HepG2 (cell line): ENCODE data around the gene CYB5B. TPM values are rescaled to one million over a fixed set of nuclear protein-coding genes. Genes with fewer than 3 reads are reported as not detected.

ENCODE experiments used
- EZH2 ChIP-seq: conservative IDR thresholded peaks from 2 replicates; pipeline ENCODE4 v1.6.1; 2012; ENCODE audit warnings: mild to moderate bottlenecking, low read depth, low read length, moderate library complexity
- FOXP4 ChIP-seq: sonication (generic); formaldehyde crosslinking; IDR thresholded peaks from 2 replicates; pipeline ENCODE4 v1.4.0; 2020; ENCODE audit warnings: missing genetic modification reagents
- HNF4A ChIP-seq: sonication (generic); formaldehyde crosslinking; IDR thresholded peaks from 2 replicates; pipeline ENCODE4 v1.4.0; 2020; ENCODE audit warnings: missing genetic modification reagents
- HNF4G ChIP-seq, 2 experiments: sonication (generic) in 1 of 2; formaldehyde crosslinking in 1 of 2; IDR thresholded peaks; 2 replicates each; pipeline versions ENCODE4 v1.4.0 to v1.6.1; 2011 to 2020; ENCODE audit warnings: borderline replicate concordance in 2 of 2, low read depth in 2 of 2, mild to moderate bottlenecking in 2 of 2, low read length in 1 of 2, missing genetic modification reagents in 1 of 2, moderate library complexity in 1 of 2
- SOX5 ChIP-seq: IDR thresholded peaks from 2 replicates; pipeline ENCODE4 v1.6.1; 2016; ENCODE audit warnings: borderline replicate concordance
- SRSF4 ChIP-seq: fragments of 200-400 bp; formaldehyde crosslinking; IDR thresholded peaks from one replicate; pipeline ENCODE4 v1.6.1; 2018; ENCODE audit warnings: mild to moderate bottlenecking, low read depth, low read length, moderate library complexity; ENCODE audit not compliant: poor library complexity, severe bottlenecking
- TBX2 ChIP-seq: sonication (generic); formaldehyde crosslinking; IDR thresholded peaks from 2 replicates; pipeline ENCODE4 v1.5.0; 2020; ENCODE audit warnings: missing genetic modification reagents, mild to moderate bottlenecking, borderline replicate concordance
- ZBTB38 ChIP-seq: sonication (generic); formaldehyde crosslinking; IDR thresholded peaks from 2 replicates; pipeline ENCODE4 v1.5.1; 2020; ENCODE audit warnings: mild to moderate bottlenecking, missing genetic modification reagents
- ZIK1 ChIP-seq: sonication (generic); formaldehyde crosslinking; IDR thresholded peaks from 2 replicates; pipeline ENCODE4 v1.5.0; 2020; ENCODE audit warnings: mild to moderate bottlenecking, low read depth, missing genetic modification reagents, borderline replicate concordance
- ZNF17 ChIP-seq: sonication (generic); formaldehyde crosslinking; IDR thresholded peaks from 2 replicates; pipeline ENCODE4 v1.5.0; 2020; ENCODE audit warnings: mild to moderate bottlenecking, missing genetic modification reagents
- ZNF569 ChIP-seq: sonication (generic); formaldehyde crosslinking; IDR thresholded peaks from 2 replicates; pipeline ENCODE4 v1.5.0; 2020; ENCODE audit warnings: mild to moderate bottlenecking, missing genetic modification reagents, moderate library complexity, borderline replicate concordance
- ZNF605 ChIP-seq: sonication (generic); formaldehyde crosslinking; IDR thresholded peaks from 2 replicates; pipeline ENCODE4 v1.8.0; 2022; ENCODE audit warnings: mild to moderate bottlenecking, missing genetic modification reagents
- ZNF687 ChIP-seq: sonication (generic); formaldehyde crosslinking; IDR thresholded peaks from 2 replicates; pipeline ENCODE4 v1.5.1; 2020; ENCODE audit warnings: mild to moderate bottlenecking, missing genetic modification reagents, moderate library complexity
- polyA plus RNA-seq, 8 experiments: library from polyadenylated mRNA; depleted of rRNA in 3 of 8; stranded (reverse) in 7 of 8; unstranded in 1 of 8; fragments of >200 nt; fragmentation: Illumina TruSeq in 4 of 8; extraction: Trizol in 4 of 8; gene quantifications; 2 replicates each; pipeline versions ENCODE4 v1.2.1 to v1.2.3, GENCODE V29; 2011 to 2016; ENCODE audit warnings: low read depth in 4 of 8, missing spikeins in 1 of 8, mixed read lengths in 1 of 8; ENCODE audit not compliant: insufficient read depth in 1 of 8
- total RNA-seq, 5 experiments: library from RNA; depleted of rRNA; stranded (reverse); fragments of >200 nt; fragmentation: Illumina TruSeq; extraction: Trizol; gene quantifications; 2 replicates each; pipeline ENCODE4 v1.2.3, GENCODE V29; 2016; ENCODE audit warnings: low read depth in 1 of 5

Gene CYB5B
- total and polyA plus RNA-seq, 2 of the 13 experiments (the other 11 are each of a cell fraction or from before 2014, with no cell fraction given): 234 to 432 TPM

DNA sequence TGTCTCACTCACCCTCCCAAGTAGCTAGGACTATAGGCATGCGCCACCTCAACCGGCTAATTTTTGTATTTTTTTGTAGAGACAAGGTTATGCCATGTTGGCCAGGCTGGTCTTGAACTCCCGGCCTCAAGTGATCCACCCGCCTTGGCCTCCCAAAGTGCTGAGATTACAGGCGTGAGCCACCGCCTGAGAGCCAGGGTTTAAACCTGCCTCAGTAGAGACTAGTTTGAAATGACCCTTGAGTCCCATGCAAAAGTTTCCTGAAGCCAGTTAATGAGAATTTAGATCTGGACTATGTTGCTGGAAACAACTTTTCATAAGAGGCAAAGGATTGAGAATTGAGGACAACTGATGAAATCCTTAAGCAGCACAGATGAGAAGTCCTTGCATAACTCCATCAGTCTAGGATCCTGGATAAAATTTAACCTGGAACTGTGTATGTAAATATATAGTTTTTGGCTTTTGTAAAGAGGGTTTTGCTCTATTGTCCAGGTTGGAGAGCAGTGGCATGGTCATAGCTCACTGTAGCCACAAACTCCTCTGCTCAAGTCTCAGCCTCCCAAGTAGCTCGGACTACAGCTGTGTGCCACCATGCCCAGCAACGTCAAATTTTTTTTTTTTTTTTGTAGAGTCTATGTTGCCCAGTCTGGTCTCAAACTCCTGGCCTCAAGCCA is 43.2 kb downstream of the CYB5B start (continued):
- TF ChIP-seq EZH2: no peak
- TF ChIP-seq ZBTB38: 0 out of 2 replicates have a peak, but pooled peaks have one; percentile 32
- 0 out of 2 replicates have a peak, but pooled peaks have one; percentile 4 for TF ChIP-seq HNF4A (CRISPR knock-in tag)
- no peak for TF ChIP-seq ZNF17 (CRISPR knock-in tag)
- TF ChIP-seq FOXP4 (CRISPR knock-in tag): peak; percentile 38; the same call in 1 of the 2 replicates
- peak; percentile 26; the same call in 1 of the 2 replicates for TF ChIP-seq TBX2
- TF ChIP-seq HNF4G (IDR thresholded peaks at IDR 0.05; ENCODE audit: borderline replicate concordance, low read depth, low read length): peak; percentile 26; the same call in 1 of the 2 replicates
- TF ChIP-seq HNF4G (CRISPR knock-in tag; IDR thresholded peaks at IDR 0.05; ENCODE audit: borderline replicate concordance, low read depth): no peak
- TF ChIP-seq SOX5 (CRISPR knock-in tag): peak; percentile 78; the same call in 1 of the 2 replicates
- TF ChIP-seq ZNF687 (CRISPR knock-in tag): peak; percentile 37; the same call in 1 of the 2 replicates
- TF ChIP-seq ZIK1: no peak
- TF ChIP-seq ZNF569 (CRISPR knock-in tag): 0 out of 2 replicates have a peak, but pooled peaks have one; percentile 49
- TF ChIP-seq ZNF605 (CRISPR knock-in tag): 0 out of 2 replicates have a peak, but pooled peaks have one; percentile 43
- no peak for TF ChIP-seq SRSF4
